SK-N-SH (cell line): Measurements from ENCODE around the gene ARL4A. TPM values are rescaled to one million over a fixed set of nuclear protein-coding genes. Genes with fewer than 3 reads are reported as not detected.

Source experiments
- CTCF ChIA-PET: fragments of 300-600, 350-600 bp; formaldehyde crosslinking; extraction: SDS; loops from one replicate; lab custom pipeline; 2021; lab: Yijun Ruan, JAX
- POLR2A ChIA-PET: fragments of 350-600 bp; sonication (Branson Sonifier 250); formaldehyde crosslinking; extraction: SDS; loops from one replicate; lab custom pipeline; 2020; ENCODE audit warnings: antibody characterized with exemption, inconsistent platforms; lab: Yijun Ruan, JAX
- DNase-seq: peaks from one replicate; pipeline ENCODE4 v3.0.0; 2012
- H2AFZ ChIP-seq: fragments of 200-600 bp; sonication (generic); 2 replicates; pipeline ENCODE4 v1.8.1; 2016; ENCODE audit warnings: antibody characterized with exemption, mild to moderate bottlenecking, low read depth
- H3F3A ChIP-seq: fragments of 200-600 bp; sonication (generic); replicated peaks from 2 replicates; pipeline ENCODE3; 2016; ENCODE audit warnings: antibody characterized with exemption, mild to moderate bottlenecking; ENCODE audit not compliant: insufficient read depth
- H3K27ac ChIP-seq, 2 experiments: fragments of 200-500 bp in 1 of 2; fragments of 200-600 bp in 1 of 2; sonication (Bioruptor generic) in 1 of 2; sonication (generic), shearing (Covaris generic) in 1 of 2; 2 replicates each; pipeline versions ENCODE4 v1.5.1 to v1.6.1; 2014 to 2016; ENCODE audit warnings: low read depth in 2 of 2, inconsistent platforms in 1 of 2, low read length in 1 of 2, mild to moderate bottlenecking in 1 of 2, mixed read lengths in 1 of 2
- H3K27me3 ChIP-seq: fragments of 200-600 bp; sonication (generic), shearing (Covaris generic); 2 replicates; pipeline ENCODE4 v1.6.1; 2016; ENCODE audit warnings: mixed run types; ENCODE audit not compliant: insufficient read depth
- H3K36me3 ChIP-seq, 2 experiments: fragments of 200-500 bp in 1 of 2; fragments of 200-600 bp in 1 of 2; sonication (Bioruptor generic) in 1 of 2; sonication (generic) in 1 of 2; replicated peaks in 1 of 2; 2 replicates each; pipeline versions ENCODE3 to v1.5.1; 2014 to 2016; ENCODE audit warnings: low read length in 1 of 2, mild to moderate bottlenecking in 1 of 2; ENCODE audit not compliant: insufficient read depth in 2 of 2, control insufficient read depth in 1 of 2
- H3K4me1 ChIP-seq, 2 experiments: fragments of 200-500 bp in 1 of 2; fragments of 200-600 bp in 1 of 2; sonication (Bioruptor generic) in 1 of 2; sonication (generic), shearing (Covaris generic) in 1 of 2; 2 replicates each; pipeline versions ENCODE4 v1.5.1 to v1.6.1; 2014 to 2016; ENCODE audit warnings: low read depth in 1 of 2, low read length in 1 of 2, mixed run types in 1 of 2; ENCODE audit not compliant: insufficient read depth in 2 of 2, control insufficient read depth in 1 of 2
- H3K4me2 ChIP-seq: fragments of 200-600 bp; sonication (generic), shearing (Covaris generic); 2 replicates; pipeline ENCODE4 v1.6.1; 2017; ENCODE audit warnings: mixed run types
- H3K4me3 ChIP-seq, 2 experiments: fragments of 200-500 bp in 1 of 2; fragments of 200-600 bp in 1 of 2; sonication (Bioruptor generic) in 1 of 2; sonication (generic), shearing (Covaris generic) in 1 of 2; 2 replicates each; pipeline versions ENCODE4 v1.5.1 to v1.8.1; 2014 to 2016; ENCODE audit warnings: low read depth in 2 of 2, inconsistent platforms in 1 of 2, low read length in 1 of 2, mild to moderate bottlenecking in 1 of 2, mixed read lengths in 1 of 2, moderate library complexity in 1 of 2
- H3K79me2 ChIP-seq: fragments of 200-600 bp; sonication (generic); 2 replicates; pipeline ENCODE4 v1.8.1; 2017; ENCODE audit warnings: mild to moderate bottlenecking; ENCODE audit not compliant: insufficient read depth
- H3K9ac ChIP-seq: fragments of 200-600 bp; sonication (generic); 2 replicates; pipeline ENCODE4 v1.6.1; 2017; ENCODE audit warnings: mixed run types
- H3K9me2 ChIP-seq: fragments of 200-600 bp; sonication (generic); 2 replicates; pipeline ENCODE4 v1.6.1; 2017; ENCODE audit warnings: mixed run types
- H3K9me3 ChIP-seq: fragments of 200-600 bp; sonication (generic); 2 replicates; pipeline ENCODE4 v1.6.1; 2017; ENCODE audit warnings: mixed run types, mild to moderate bottlenecking, moderate library complexity
- H4K20me1 ChIP-seq: fragments of 200-600 bp; sonication (generic); 2 replicates; pipeline ENCODE4 v1.6.1; 2017; ENCODE audit warnings: mild to moderate bottlenecking, mixed run types; ENCODE audit not compliant: insufficient read depth
- CHD2 ChIP-seq: fragments of 150-350 bp; IDR thresholded peaks from 2 replicates; pipeline ENCODE4 v1.6.1; 2018; ENCODE audit warnings: low read length; ENCODE audit not compliant: partially characterized antibody
- CTCF ChIP-seq: fragments of 200-600 bp; sonication (generic); IDR thresholded peaks from 2 replicates; pipeline ENCODE4 v1.6.1; 2017; ENCODE audit warnings: antibody characterized with exemption, mild to moderate bottlenecking, moderate library complexity
- EP300 ChIP-seq, 2 experiments: IDR thresholded peaks; 2 replicates each; pipeline versions ENCODE4 v1.4.0 to v1.6.1; 2012; ENCODE audit warnings: borderline replicate concordance in 1 of 2, low read depth in 1 of 2, low read length in 1 of 2
- EZH2phosphoT487 ChIP-seq: fragments of 200-600 bp; sonication (generic); IDR thresholded peaks from 2 replicates; pipeline ENCODE4 v1.6.1; 2017; ENCODE audit warnings: low read depth, mixed run types, mild to moderate bottlenecking, antibody characterized with exemption, moderate library complexity, borderline replicate concordance
- MXI1 ChIP-seq: IDR thresholded peaks from 2 replicates; pipeline ENCODE4 v1.6.1; 2012; ENCODE audit warnings: mild to moderate bottlenecking, low read depth, low read length, improper control_type of control experiment
- NFIC ChIP-seq: IDR thresholded peaks from 2 replicates; pipeline ENCODE4 v1.4.0; 2012; ENCODE audit warnings: borderline replicate concordance
- NRF1 ChIP-seq: IDR thresholded peaks from 2 replicates; pipeline ENCODE4 v1.6.1; 2012; ENCODE audit warnings: low read depth, mild to moderate bottlenecking, low read length
- RFX5 ChIP-seq: IDR thresholded peaks from 2 replicates; pipeline ENCODE4 v1.6.1; 2012; ENCODE audit warnings: mild to moderate bottlenecking, improper control_type of control experiment, low read length
- RXRA ChIP-seq: IDR thresholded peaks from 2 replicates; pipeline ENCODE4 v1.4.0; 2012; ENCODE audit warnings: low read depth, mild to moderate bottlenecking, borderline replicate concordance
- SMC3 ChIP-seq: IDR thresholded peaks from 2 replicates; pipeline ENCODE4 v1.6.1; 2012; ENCODE audit warnings: low read depth, low read length, improper control_type of control experiment
- WGBS: methylation state at CpG from one replicate; pipeline ENCODE4 v1.1.6; 2017; ENCODE audit warnings: low lambda C conversion rate; 5-methylcytosine and 5-hydroxymethylcytosine counted together
- polyA plus RNA-seq, 3 experiments: library from polyadenylated mRNA; depleted of rRNA; stranded (reverse); fragments of >200 nt; gene quantifications; 2 replicates each; pipeline ENCODE4 v1.2.3, GENCODE V29; 2012
- TF ChIP-seq, protein P1 (sequence below): fragments of 150-350 bp; IDR thresholded peaks from 2 replicates; pipeline ENCODE4 v1.6.1; 2017; ENCODE audit warnings: antibody characterized with exemption, low read length, low read depth, borderline replicate concordance

ARL4A gene
- polyA plus RNA-seq, 1 of the 3 experiments (the other 2 are of a cell fraction): 5.5 TPM

GRCh38 chr7:12728192-12728538 lies 40.7 kb downstream of the ARL4A start:
- H3K4me3 ChIP-seq: no peak overlapping the region
- no peaks in the 10 kb centered on the region for H4K20me1 ChIP-seq
- H3K9ac ChIP-seq: no peak overlapping the region
- ChIA-PET POLR2A (no interaction called here), CTCF (interaction anchor here (0.7 to 3.4 kb wide), 2 partner anchors 17 to 42 kb away, joined by 3 to 20 read pairs; partner anchors contain the start of gene ARL4A)
- no peaks in the 10 kb centered on the region for H3F3A ChIP-seq
- H3K27ac ChIP-seq: no peak overlapping the region
- DNase-seq: no peak
- 92% methylated on average over 2 of the region's 2 CpGs for WGBS
- no peaks in the 10 kb centered on the region for H3K36me3 ChIP-seq
- peaks cover 0 to 5% of the 10 kb centered on the region in 2 experiments; a peak in 2 of 4 replicates for H3K4me1 ChIP-seq
- TF ChIP-seq RXRA (no peak), SMC3 (no peak), EZH2phosphoT487 (no peak), RFX5 (no peak), CTCF (no peak), NRF1 (no peak), MXI1 (no peak)
- TF ChIP-seq, protein P1, sequence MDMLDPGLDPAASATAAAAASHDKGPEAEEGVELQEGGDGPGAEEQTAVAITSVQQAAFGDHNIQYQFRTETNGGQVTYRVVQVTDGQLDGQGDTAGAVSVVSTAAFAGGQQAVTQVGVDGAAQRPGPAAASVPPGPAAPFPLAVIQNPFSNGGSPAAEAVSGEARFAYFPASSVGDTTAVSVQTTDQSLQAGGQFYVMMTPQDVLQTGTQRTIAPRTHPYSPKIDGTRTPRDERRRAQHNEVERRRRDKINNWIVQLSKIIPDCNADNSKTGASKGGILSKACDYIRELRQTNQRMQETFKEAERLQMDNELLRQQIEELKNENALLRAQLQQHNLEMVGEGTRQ: no peak
- TF ChIP-seq, all 33 proteins: peak for 0
- H3K27me3 ChIP-seq: no peaks in the 10 kb centered on the region
- no peak overlapping the region for H2AFZ ChIP-seq
- H3K9me3 ChIP-seq: no peaks in the 10 kb centered on the region
- H3K9me2 ChIP-seq: 0 out of 2 replicates have a peak, but pooled peaks cover 3% of the 10 kb centered on the region
- H3K4me2 ChIP-seq: no peak overlapping the region
- H3K79me2 ChIP-seq: no peaks in the 10 kb centered on the region

DNA sequence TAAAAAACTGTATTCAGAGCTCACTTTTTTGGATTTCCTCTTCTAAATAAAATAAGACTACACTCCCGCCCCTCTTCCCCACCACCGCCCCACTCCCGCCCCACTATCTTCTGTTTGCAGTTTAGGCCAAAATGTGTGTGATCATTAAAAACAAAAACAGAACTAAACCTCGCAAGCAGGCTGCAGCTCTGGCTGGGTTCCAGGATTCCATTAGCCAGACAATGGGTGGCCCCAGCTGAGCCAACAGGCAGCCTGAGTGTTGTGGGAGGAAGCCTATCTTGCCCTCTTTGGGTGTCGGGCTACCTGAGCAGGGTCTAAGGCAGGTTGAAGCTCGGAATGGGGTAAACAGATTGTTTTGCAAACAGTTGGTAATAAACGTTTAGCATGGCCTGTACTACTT lies 41.7 kb downstream of the ARL4A start:
- Histone ChIP-seq H3K9ac (no peak overlapping the region), H2AFZ (no peak overlapping the region; the same call in 1 of the 2 replicates), H3K27ac (no peak overlapping the region), H3K9me2 (0 out of 2 replicates have a peak, but pooled peaks cover 3% of the 10 kb centered on the region), H3K9me3 (no peaks in the 10 kb centered on the region), H3F3A (no peaks in the 10 kb centered on the region), H3K4me2 (no peak overlapping the region), H3K27me3 (no peaks in the 10 kb centered on the region), H3K4me3 (no peak overlapping the region), H3K4me1 (peaks cover 0 to 5% of the 10 kb centered on the region in 2 experiments; a peak in 2 of 4 replicates), H3K36me3 (no peaks in the 10 kb centered on the region), H3K79me2 (no peaks in the 10 kb centered on the region), H4K20me1 (no peaks in the 10 kb centered on the region)
- WGBS: 38% methylated on average over 7 of the region's 7 CpGs
- CTCF ChIA-PET: interaction anchor here (1.2 kb wide), 1 partner anchor 42 kb away, joined by 5 read pairs; no protein-coding TSS in a partner anchor
- TF ChIP-seq EP300 (IDR thresholded peaks at IDR 0.05; ENCODE audit: borderline replicate concordance in 1 of 2, low read depth in 1 of 2, low read length in 1 of 2) (0 out of 4 replicates have a peak, but pooled peaks of 1 of the 2 experiments have one; percentile 20), NFIC (peak; percentile 74), SMC3 (no peak), CHD2 (peak; percentile 16), RFX5 (no peak)
- TF ChIP-seq, protein P1: no peak
- peak; percentile 66 for DNase-seq
- POLR2A ChIA-PET: no interaction called here
